Neural progenitor cell (in vitro differentiated cells): ENCODE measurements around the gene BTAF1.

ENCODE experiments used
- EZH2 ChIP-seq: fragments of 200-600 bp; sonication (generic); IDR thresholded peaks from 2 replicates; pipeline ENCODE4 v1.6.1; 2017; ENCODE audit warnings: antibody characterized with exemption, mild to moderate bottlenecking, moderate library complexity
- EZH2phosphoT487 ChIP-seq: fragments of 200-600 bp; sonication (generic); IDR thresholded peaks from 2 replicates; pipeline ENCODE4 v1.6.1; 2017; ENCODE audit warnings: antibody characterized with exemption
- TF ChIP-seq, protein P1 (sequence below): fragments of 200-600 bp; sonication (generic); IDR thresholded peaks from 2 replicates; pipeline ENCODE4 v1.5.1; 2017; ENCODE audit warnings: antibody characterized with exemption, mild to moderate bottlenecking

DNA sequence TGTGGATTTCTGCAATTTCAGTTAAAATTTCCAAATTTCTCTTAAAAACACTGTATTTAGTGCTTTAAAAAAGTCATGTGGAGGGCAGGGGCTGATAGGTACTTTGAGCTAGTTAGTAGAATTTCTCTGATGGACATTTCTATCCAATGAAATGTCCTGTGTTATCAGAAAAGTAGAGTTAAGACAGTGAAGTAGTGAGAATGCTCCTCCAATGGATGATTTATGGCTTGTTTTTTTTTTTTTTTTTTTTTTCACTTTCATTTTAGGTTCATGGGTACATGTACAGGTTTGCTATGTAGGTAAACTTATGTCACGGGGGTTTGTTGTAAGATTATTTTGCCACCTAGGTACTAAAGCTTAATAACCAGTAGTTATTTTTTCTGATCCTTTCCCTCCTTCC, 55.0 kb downstream of the BTAF1 start:
- TF ChIP-seq, protein P1, sequence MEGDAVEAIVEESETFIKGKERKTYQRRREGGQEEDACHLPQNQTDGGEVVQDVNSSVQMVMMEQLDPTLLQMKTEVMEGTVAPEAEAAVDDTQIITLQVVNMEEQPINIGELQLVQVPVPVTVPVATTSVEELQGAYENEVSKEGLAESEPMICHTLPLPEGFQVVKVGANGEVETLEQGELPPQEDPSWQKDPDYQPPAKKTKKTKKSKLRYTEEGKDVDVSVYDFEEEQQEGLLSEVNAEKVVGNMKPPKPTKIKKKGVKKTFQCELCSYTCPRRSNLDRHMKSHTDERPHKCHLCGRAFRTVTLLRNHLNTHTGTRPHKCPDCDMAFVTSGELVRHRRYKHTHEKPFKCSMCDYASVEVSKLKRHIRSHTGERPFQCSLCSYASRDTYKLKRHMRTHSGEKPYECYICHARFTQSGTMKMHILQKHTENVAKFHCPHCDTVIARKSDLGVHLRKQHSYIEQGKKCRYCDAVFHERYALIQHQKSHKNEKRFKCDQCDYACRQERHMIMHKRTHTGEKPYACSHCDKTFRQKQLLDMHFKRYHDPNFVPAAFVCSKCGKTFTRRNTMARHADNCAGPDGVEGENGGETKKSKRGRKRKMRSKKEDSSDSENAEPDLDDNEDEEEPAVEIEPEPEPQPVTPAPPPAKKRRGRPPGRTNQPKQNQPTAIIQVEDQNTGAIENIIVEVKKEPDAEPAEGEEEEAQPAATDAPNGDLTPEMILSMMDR, result no peak
- TF ChIP-seq EZH2 (no peak), EZH2phosphoT487 (no peak)
